ENCODE results near the gene SLC7A9. TPM values are rescaled to one million over a fixed set of nuclear protein-coding genes. Genes with fewer than 3 reads are reported as not detected.

Gene SLC7A9
- total RNA-seq, 2 donors from 2014 or later: 0.28 TPM; not detected in 1

GRCh38 chr19:32781280-32781679 is 88.3 kb downstream of the SLC7A9 start:
- H3K27ac ChIP-seq: no peak overlapping the region
- no peaks in the 10 kb centered on the region for H3K27me3 ChIP-seq (replicated peaks; ENCODE audit: insufficient read depth)
- WGBS: 93% methylated on average over 2 of the region's 2 CpGs
- TF ChIP-seq POLR2AphosphoS5 (IDR thresholded peaks at IDR 0.05) (no peak), POLR2A (IDR thresholded peaks at IDR 0.05) (no peak)
- TF ChIP-seq, protein P1, sequence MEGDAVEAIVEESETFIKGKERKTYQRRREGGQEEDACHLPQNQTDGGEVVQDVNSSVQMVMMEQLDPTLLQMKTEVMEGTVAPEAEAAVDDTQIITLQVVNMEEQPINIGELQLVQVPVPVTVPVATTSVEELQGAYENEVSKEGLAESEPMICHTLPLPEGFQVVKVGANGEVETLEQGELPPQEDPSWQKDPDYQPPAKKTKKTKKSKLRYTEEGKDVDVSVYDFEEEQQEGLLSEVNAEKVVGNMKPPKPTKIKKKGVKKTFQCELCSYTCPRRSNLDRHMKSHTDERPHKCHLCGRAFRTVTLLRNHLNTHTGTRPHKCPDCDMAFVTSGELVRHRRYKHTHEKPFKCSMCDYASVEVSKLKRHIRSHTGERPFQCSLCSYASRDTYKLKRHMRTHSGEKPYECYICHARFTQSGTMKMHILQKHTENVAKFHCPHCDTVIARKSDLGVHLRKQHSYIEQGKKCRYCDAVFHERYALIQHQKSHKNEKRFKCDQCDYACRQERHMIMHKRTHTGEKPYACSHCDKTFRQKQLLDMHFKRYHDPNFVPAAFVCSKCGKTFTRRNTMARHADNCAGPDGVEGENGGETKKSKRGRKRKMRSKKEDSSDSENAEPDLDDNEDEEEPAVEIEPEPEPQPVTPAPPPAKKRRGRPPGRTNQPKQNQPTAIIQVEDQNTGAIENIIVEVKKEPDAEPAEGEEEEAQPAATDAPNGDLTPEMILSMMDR (IDR thresholded peaks at IDR 0.05): no peak
- H3K4me3 ChIP-seq: no peak overlapping the region
- no peaks in the 10 kb centered on the region for H3K36me3 ChIP-seq
- no peaks in the 10 kb centered on the region for H3K4me1 ChIP-seq (replicated peaks)
- no peak for DNase-seq (ENCODE audit: low spot score)
- intact Hi-C loops (cut with DNase I): no loop called here
- H3K9me3 ChIP-seq: no peaks in the 10 kb centered on the region

Small RNA genes lying within 50 kb of the gene (small RNA-seq; reads per million reads assigned to genes)
- 0 reads per million in 2 donors for gene RN7SKP22

Other genes with a start within 250 kb of the SLC7A9 start
- 10 to 100 TPM; 25.7 to 51.4 TPM for gene ANKRD27, start 194.6 kb downstream of the SLC7A9 start, total RNA-seq
- 1 to 10 TPM in 1 of 2 donors, under 1 TPM in 1; 0.82 to 2.7 TPM for gene RGS9BP, start 193.9 kb downstream of the SLC7A9 start, total RNA-seq
- gene NUDT19, start 177.9 kb downstream of the SLC7A9 start, total RNA-seq: 10 to 100 TPM; 21.7 to 22.4 TPM
- 1 to 10 TPM in 1 of 2 donors, under 1 TPM in 1; 0.41 to 9.8 TPM for gene TDRD12, start 150.0 kb downstream of the SLC7A9 start, total RNA-seq
- gene CEP89, start 102.2 kb upstream of the SLC7A9 start, total RNA-seq: 10 to 100 TPM; 19.3 to 20.6 TPM
- gene FAAP24, start 102.5 kb upstream of the SLC7A9 start, total RNA-seq: 1 to 10 TPM; 4.3 to 8.3 TPM
- gene RHPN2, start 195.1 kb upstream of the SLC7A9 start, total RNA-seq: 10 to 100 TPM; 46.2 to 95.0 TPM
- 10 to 100 TPM in 1 of 2 donors, 1 to 10 TPM in 1; 7.9 to 12.2 TPM for gene GPATCH1, start 211.4 kb upstream of the SLC7A9 start, total RNA-seq